ENCODE measurements around the gene C1orf210.

C1orf210 gene

GRCh38 chr1:43270421-43271095, 14.8 kb downstream of the C1orf210 start:
- TF ChIP-seq CTCF (conservative IDR thresholded peaks at IDR 0.05; ENCODE audit: control insufficient read depth, insufficient read depth, low read depth, low read length) = no peak
- H3K4me3 ChIP-seq (ENCODE audit: control insufficient read depth, low read depth, low read length) = no peak overlapping the region
- DNase-seq (ENCODE audit: low read depth) = no peak

- no peak for TF ChIP-seq CTCF (conservative IDR thresholded peaks at IDR 0.05; ENCODE audit: control insufficient read depth, insufficient read depth, low read depth, low read length)
- no peak within 1 kb of the TSS for H3K4me3 ChIP-seq (ENCODE audit: control insufficient read depth, low read depth, low read length)
- DNase-seq (ENCODE audit: low read depth) = no peak
These were observed 15.6 kb downstream of the C1orf210 start, which contains the start of gene TMEM125 for GRCh38 chr1:43269627-43270375. Gene TMEM125, plus strand, starts transcription at chr1:43269983. Its CDS starts 2,740 bp downstream, at chr1:43272723.

- no peak for TF ChIP-seq CTCF (conservative IDR thresholded peaks at IDR 0.05; ENCODE audit: control insufficient read depth, insufficient read depth, low read depth, low read length)
- H3K4me3 ChIP-seq (ENCODE audit: control insufficient read depth, low read depth, low read length) = no peak overlapping the region
- DNase-seq (ENCODE audit: low read depth) = no peak
These were observed 17.5 kb downstream of the C1orf210 start for GRCh38 chr1:43267818-43268425.

- DNase-seq (ENCODE audit: low read depth) = peak; percentile 65
- no peak overlapping the region for H3K4me3 ChIP-seq (ENCODE audit: control insufficient read depth, low read depth, low read length)
- TF ChIP-seq CTCF (conservative IDR thresholded peaks at IDR 0.05; ENCODE audit: control insufficient read depth, insufficient read depth, low read depth, low read length) = no peak
These were observed 18.0 kb downstream of the C1orf210 start for GRCh38 chr1:43267291-43267805.

GRCh38 chr1:43266881-43267280, 18.5 kb downstream of the C1orf210 start:
- no peak for DNase-seq (ENCODE audit: low read depth)
- TF ChIP-seq CTCF (conservative IDR thresholded peaks at IDR 0.05; ENCODE audit: control insufficient read depth, insufficient read depth, low read depth, low read length) = no peak

GRCh38 chr1:43265431-43265830, 19.9 kb downstream of the C1orf210 start:
- TF ChIP-seq CTCF (conservative IDR thresholded peaks at IDR 0.05; ENCODE audit: control insufficient read depth, insufficient read depth, low read depth, low read length) = no peak
- DNase-seq (ENCODE audit: low read depth) = no peak
- no peak overlapping the region for H3K4me3 ChIP-seq (ENCODE audit: control insufficient read depth, low read depth, low read length)

More at GRCh38 chr1:43266881-43267280, 18.5 kb downstream of the C1orf210 start:
- H3K4me3 ChIP-seq (ENCODE audit: control insufficient read depth, low read depth, low read length) = no peak overlapping the region
